Measurements from ENCODE around the gene NAE1.

GRCh38 chr16:66863707-66864106 is 32.9 kb upstream of the NAE1 start:
- TF ChIP-seq CTCF (conservative IDR thresholded peaks at IDR 0.05; ENCODE audit: low read depth, low read length) (no peak), EZH2 (IDR thresholded peaks at IDR 0.05; ENCODE audit: low read length, unreplicated experiment) (no peak), EZH2phosphoT487 (IDR thresholded peaks at IDR 0.05; ENCODE audit: borderline replicate concordance, low read length) (no peak)

Measured in PC-3 (cell line).